Neural cell (in vitro differentiated cells): ENCODE measurements around the gene OPN1LW. TPM values are rescaled to one million over a fixed set of nuclear protein-coding genes. Genes with fewer than 3 reads are reported as not detected.

Experiments used
- H2AFZ ChIP-seq: fragments of 200-600, 300-800 bp; sonication (generic), shearing (Covaris generic); 2 replicates; pipeline ENCODE4 v1.6.0; 2014; ENCODE audit warnings: low read depth, mild to moderate bottlenecking, antibody characterized with exemption, low read length, moderate library complexity
- H3F3A ChIP-seq: fragments of 200-600 bp; shearing (Covaris generic); 2 replicates; pipeline ENCODE4 v1.6.1; 2016; ENCODE audit warnings: mild to moderate bottlenecking, moderate library complexity, mixed read lengths, antibody characterized with exemption, low read length; ENCODE audit not compliant: insufficient read depth, poor library complexity, severe bottlenecking
- H3K27ac ChIP-seq: fragments of 200-600, 300-800 bp; sonication (generic), shearing (Covaris generic); 2 replicates; pipeline ENCODE4 v1.5.1; 2014; ENCODE audit warnings: mild to moderate bottlenecking, low read length, moderate library complexity
- H3K27me3 ChIP-seq: fragments of 300-800, 200-600 bp; sonication (generic), shearing (Covaris generic); 2 replicates; pipeline ENCODE4 v1.6.0; 2014; ENCODE audit warnings: mild to moderate bottlenecking, low read depth, low read length, moderate library complexity; ENCODE audit not compliant: insufficient read depth
- H3K36me3 ChIP-seq: fragments of 300-800, 200-600 bp; sonication (generic), shearing (Covaris generic); 2 replicates; pipeline ENCODE4 v1.5.1; 2014; ENCODE audit warnings: mild to moderate bottlenecking, antibody characterized with exemption, low read length, moderate library complexity; ENCODE audit not compliant: insufficient read depth
- H3K4me2 ChIP-seq: fragments of 300-800, 200-600 bp; sonication (generic), shearing (Covaris generic); 2 replicates; pipeline ENCODE4 v1.6.0; 2014; ENCODE audit warnings: mild to moderate bottlenecking, low read length
- H3K4me3 ChIP-seq: fragments of 300-800, 200-600 bp; sonication (generic), shearing (Covaris generic); 2 replicates; pipeline ENCODE4 v1.5.1; 2014; ENCODE audit warnings: mild to moderate bottlenecking, low read length, moderate library complexity
- H3K79me2 ChIP-seq: fragments of 200-600 bp; shearing (Covaris generic); replicated peaks from 2 replicates; pipeline ENCODE4 v1.6.0; 2014; ENCODE audit warnings: mild to moderate bottlenecking, low read length, moderate library complexity; ENCODE audit not compliant: insufficient read depth
- H3K9ac ChIP-seq: fragments of 300-800, 200-600 bp; sonication (generic), shearing (Covaris generic); 2 replicates; pipeline ENCODE4 v1.6.1; 2016; ENCODE audit warnings: mild to moderate bottlenecking, low read length, mixed read lengths
- H3K9me2 ChIP-seq: fragments of 200-600 bp; shearing (Covaris generic); 2 replicates; pipeline ENCODE4 v1.6.1; 2016; ENCODE audit warnings: mild to moderate bottlenecking, low read length, mixed read lengths; ENCODE audit not compliant: insufficient read depth
- H3K9me3 ChIP-seq: fragments of 200-600, 300-800 bp; sonication (generic), shearing (Covaris generic); 2 replicates; pipeline ENCODE4 v1.6.1; 2016; ENCODE audit warnings: mild to moderate bottlenecking, mixed run types, low read length, moderate library complexity, mixed read lengths
- H4K20me1 ChIP-seq: fragments of 200-600 bp; shearing (Covaris generic); 2 replicates; pipeline ENCODE4 v1.6.1; 2016; ENCODE audit warnings: mild to moderate bottlenecking, mixed run types; ENCODE audit not compliant: insufficient read depth
- EP300 ChIP-seq: fragments of 450-650 bp; conservative IDR thresholded peaks from 2 replicates; pipeline ENCODE4 v1.6.1; 2014; ENCODE audit warnings: antibody characterized with exemption, mild to moderate bottlenecking, moderate library complexity; ENCODE audit not compliant: poor library complexity, severe bottlenecking
- EZH2 ChIP-seq: fragments of 200-600, 300-800 bp; shearing (Covaris generic), sonication (generic); IDR thresholded peaks from 2 replicates; pipeline ENCODE4 v1.6.1; 2014; ENCODE audit warnings: antibody characterized with exemption, low read length, borderline replicate concordance, mild to moderate bottlenecking; ENCODE audit not compliant: insufficient read depth, poor library complexity, severe bottlenecking
- MXI1 ChIP-seq: fragments of 450-650 bp; conservative IDR thresholded peaks from 2 replicates; pipeline ENCODE4 v1.6.1; 2014; ENCODE audit warnings: antibody characterized with exemption, mild to moderate bottlenecking; ENCODE audit not compliant: poor library complexity, severe bottlenecking
- POLR2AphosphoS5 ChIP-seq: IDR thresholded peaks from 2 replicates; pipeline ENCODE4 v1.6.1; 2012
- RAD21 ChIP-seq: fragments of 450-650 bp; conservative IDR thresholded peaks from 2 replicates; pipeline ENCODE4 v1.6.1; 2014; ENCODE audit warnings: antibody characterized with exemption, mild to moderate bottlenecking, moderate library complexity
- SMC3 ChIP-seq: fragments of 450-650 bp; conservative IDR thresholded peaks from 2 replicates; pipeline ENCODE4 v1.6.1; 2014; ENCODE audit warnings: antibody characterized with exemption, mild to moderate bottlenecking, moderate library complexity; ENCODE audit not compliant: poor library complexity
- TAF1 ChIP-seq: IDR thresholded peaks from 2 replicates; pipeline ENCODE4 v1.6.1; 2012; ENCODE audit warnings: low read depth
- polyA plus RNA-seq: library from polyadenylated mRNA; depleted of rRNA; stranded (reverse); fragments of >200 nt; gene quantifications from 2 replicates; pipeline ENCODE4 v1.2.3, GENCODE V29; 2014
- TF ChIP-seq, protein P1 (sequence below): IDR thresholded peaks from 2 replicates; pipeline ENCODE4 v1.6.1; 2012; ENCODE audit warnings: borderline replicate concordance
- TF ChIP-seq, protein P2 (sequence below): fragments of 450-650 bp; IDR thresholded peaks from 2 replicates; pipeline ENCODE4 v1.5.1; 2014; ENCODE audit warnings: antibody characterized with exemption, mild to moderate bottlenecking, moderate library complexity; ENCODE audit not compliant: poor library complexity, severe bottlenecking

The OPN1LW gene
- polyA plus RNA-seq, 1 donor from 2014 or later, result not detected

DNA sequence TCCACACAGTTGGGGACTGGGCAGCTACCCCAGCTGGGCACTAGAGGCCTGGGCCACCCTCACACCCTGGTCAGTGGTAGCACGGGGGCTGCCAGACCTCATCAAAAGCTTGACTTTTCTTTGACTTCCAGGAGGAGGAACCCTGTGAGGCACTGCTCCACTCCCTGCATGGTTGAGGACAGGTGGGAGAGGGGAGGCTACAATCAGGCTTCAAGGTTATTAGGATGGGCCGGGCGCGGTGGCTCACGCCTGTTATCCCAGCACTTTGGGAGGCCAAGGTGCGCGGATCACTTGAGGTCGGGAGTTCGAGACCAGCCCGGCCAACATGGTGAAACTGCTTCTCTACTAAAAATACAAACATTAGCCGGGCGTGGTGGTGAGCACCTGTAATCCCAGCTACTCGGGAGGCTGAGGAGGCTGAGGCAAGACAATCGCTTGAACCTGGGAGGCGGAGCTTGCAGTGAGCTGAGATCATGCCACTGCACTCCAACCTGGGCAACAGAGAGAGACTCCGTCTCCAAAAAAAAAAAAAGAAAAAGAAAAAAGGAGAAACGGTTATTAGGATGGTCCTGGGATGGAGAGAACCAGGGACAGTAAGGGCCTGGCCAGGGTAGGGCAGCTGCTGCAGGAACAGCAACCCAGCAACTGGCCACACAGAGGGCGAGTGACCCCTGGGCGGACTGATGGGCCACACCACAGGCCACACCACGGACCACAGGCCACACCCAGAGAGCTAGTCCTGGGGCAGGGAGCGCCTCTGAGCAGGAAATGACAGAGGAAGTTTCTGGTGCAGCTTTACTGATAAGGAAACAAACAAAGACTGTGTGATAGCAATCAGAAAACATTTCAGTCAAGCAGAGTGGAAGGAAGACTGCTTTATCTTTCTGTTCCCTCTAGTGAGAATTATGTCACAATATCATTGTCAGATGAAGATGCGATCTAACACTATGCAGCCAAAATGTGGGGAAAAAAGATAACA is 20.5 kb upstream of the OPN1LW start:
- Histone ChIP-seq H2AFZ (no peak overlapping the region), H3K4me2 (no peak overlapping the region), H3K9ac (peak overlapping the region; percentile 3), H3K9me3 (no peaks in the 10 kb centered on the region), H3K4me3 (no peak overlapping the region), H3K9me2 (no peaks in the 10 kb centered on the region), H3K27me3 (no peaks in the 10 kb centered on the region), H3F3A (no peaks in the 10 kb centered on the region), H3K79me2 (no peaks in the 10 kb centered on the region), H3K36me3 (no peaks in the 10 kb centered on the region), H4K20me1 (no peaks in the 10 kb centered on the region), H3K27ac (no peak overlapping the region)
- TF ChIP-seq SMC3 (no peak), MXI1 (no peak), TAF1 (no peak), POLR2AphosphoS5 (no peak), RAD21 (no peak), EZH2 (no peak), EP300 (no peak)
- TF ChIP-seq, protein P1, sequence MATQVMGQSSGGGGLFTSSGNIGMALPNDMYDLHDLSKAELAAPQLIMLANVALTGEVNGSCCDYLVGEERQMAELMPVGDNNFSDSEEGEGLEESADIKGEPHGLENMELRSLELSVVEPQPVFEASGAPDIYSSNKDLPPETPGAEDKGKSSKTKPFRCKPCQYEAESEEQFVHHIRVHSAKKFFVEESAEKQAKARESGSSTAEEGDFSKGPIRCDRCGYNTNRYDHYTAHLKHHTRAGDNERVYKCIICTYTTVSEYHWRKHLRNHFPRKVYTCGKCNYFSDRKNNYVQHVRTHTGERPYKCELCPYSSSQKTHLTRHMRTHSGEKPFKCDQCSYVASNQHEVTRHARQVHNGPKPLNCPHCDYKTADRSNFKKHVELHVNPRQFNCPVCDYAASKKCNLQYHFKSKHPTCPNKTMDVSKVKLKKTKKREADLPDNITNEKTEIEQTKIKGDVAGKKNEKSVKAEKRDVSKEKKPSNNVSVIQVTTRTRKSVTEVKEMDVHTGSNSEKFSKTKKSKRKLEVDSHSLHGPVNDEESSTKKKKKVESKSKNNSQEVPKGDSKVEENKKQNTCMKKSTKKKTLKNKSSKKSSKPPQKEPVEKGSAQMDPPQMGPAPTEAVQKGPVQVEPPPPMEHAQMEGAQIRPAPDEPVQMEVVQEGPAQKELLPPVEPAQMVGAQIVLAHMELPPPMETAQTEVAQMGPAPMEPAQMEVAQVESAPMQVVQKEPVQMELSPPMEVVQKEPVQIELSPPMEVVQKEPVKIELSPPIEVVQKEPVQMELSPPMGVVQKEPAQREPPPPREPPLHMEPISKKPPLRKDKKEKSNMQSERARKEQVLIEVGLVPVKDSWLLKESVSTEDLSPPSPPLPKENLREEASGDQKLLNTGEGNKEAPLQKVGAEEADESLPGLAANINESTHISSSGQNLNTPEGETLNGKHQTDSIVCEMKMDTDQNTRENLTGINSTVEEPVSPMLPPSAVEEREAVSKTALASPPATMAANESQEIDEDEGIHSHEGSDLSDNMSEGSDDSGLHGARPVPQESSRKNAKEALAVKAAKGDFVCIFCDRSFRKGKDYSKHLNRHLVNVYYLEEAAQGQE, result no peak
- TF ChIP-seq, protein P2, sequence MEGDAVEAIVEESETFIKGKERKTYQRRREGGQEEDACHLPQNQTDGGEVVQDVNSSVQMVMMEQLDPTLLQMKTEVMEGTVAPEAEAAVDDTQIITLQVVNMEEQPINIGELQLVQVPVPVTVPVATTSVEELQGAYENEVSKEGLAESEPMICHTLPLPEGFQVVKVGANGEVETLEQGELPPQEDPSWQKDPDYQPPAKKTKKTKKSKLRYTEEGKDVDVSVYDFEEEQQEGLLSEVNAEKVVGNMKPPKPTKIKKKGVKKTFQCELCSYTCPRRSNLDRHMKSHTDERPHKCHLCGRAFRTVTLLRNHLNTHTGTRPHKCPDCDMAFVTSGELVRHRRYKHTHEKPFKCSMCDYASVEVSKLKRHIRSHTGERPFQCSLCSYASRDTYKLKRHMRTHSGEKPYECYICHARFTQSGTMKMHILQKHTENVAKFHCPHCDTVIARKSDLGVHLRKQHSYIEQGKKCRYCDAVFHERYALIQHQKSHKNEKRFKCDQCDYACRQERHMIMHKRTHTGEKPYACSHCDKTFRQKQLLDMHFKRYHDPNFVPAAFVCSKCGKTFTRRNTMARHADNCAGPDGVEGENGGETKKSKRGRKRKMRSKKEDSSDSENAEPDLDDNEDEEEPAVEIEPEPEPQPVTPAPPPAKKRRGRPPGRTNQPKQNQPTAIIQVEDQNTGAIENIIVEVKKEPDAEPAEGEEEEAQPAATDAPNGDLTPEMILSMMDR, result no peak

DNA sequence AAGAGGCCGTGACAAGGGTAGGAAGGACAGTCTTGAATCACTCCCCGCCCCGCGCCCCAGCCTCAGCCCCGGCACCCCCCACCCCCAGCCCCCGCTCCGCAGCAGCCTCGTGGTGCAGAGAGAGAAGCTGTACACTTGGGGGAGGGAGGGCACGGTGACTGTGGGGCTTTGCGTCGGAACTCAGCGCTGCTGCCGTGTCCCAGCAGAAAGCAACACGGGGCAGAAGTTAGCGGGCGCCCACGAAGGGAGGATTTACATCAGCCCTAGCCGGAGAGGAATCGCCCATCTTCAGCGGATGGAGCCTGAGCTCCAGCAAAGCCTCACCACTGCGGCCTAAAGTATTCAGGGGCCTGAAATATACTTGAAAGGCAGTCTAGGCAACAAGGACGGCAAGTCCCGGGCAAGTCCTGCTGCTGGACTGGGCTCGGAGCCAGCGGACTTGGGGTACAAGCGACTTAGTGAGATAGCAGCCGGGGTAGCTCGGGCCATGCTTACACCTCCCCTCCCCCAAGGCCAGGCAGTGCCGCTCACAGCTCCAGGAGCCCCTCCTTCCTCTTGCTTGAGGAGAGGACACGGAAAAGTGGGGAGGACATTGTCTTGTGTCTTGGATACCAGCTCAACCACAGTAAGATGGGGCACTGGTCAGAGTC is 18.5 kb upstream of the OPN1LW start:
- no peaks in the 10 kb centered on the region for H3K79me2 ChIP-seq
- no peaks in the 10 kb centered on the region for H3K36me3 ChIP-seq
- H3K27me3 ChIP-seq, result no peaks in the 10 kb centered on the region
- H3K9me3 ChIP-seq, result no peaks in the 10 kb centered on the region
- no peak overlapping the region for H3K27ac ChIP-seq
- H3K9ac ChIP-seq, result no peak overlapping the region
- TF ChIP-seq TAF1, result no peak
- TF ChIP-seq POLR2AphosphoS5, result no peak
- no peak for TF ChIP-seq SMC3
- TF ChIP-seq, protein P2, result no peak
- TF ChIP-seq, protein P1, result no peak
- no peak for TF ChIP-seq RAD21
- TF ChIP-seq EP300, result no peak
- no peak for TF ChIP-seq MXI1
- TF ChIP-seq EZH2, result no peak
- no peaks in the 10 kb centered on the region for H3K9me2 ChIP-seq
- no peak overlapping the region for H3K4me2 ChIP-seq
- H4K20me1 ChIP-seq, result no peaks in the 10 kb centered on the region
- no peak overlapping the region for H2AFZ ChIP-seq
- H3F3A ChIP-seq, result no peaks in the 10 kb centered on the region
- H3K4me3 ChIP-seq, result no peak overlapping the region
